Lower leg skin (tissue), 4 donors: ENCODE data around the gene RAB11FIP4. TPM values are rescaled to one million over a fixed set of nuclear protein-coding genes. Genes with fewer than 3 reads are reported as not detected.

Experiments
- DNase-seq, 2 donors: peaks; one replicate each; pipeline ENCODE4 v3.0.0-alpha.2; 2019; ENCODE audit warnings: low spot score in 2 of 2
- H3K4me3 ChIP-seq: fragments of 200-600 bp; sonication (generic); 2 replicates; pipeline ENCODE4 v1.5.1; 2017; ENCODE audit warnings: mild to moderate bottlenecking, low read depth; ENCODE audit not compliant: poor library complexity, severe bottlenecking
- CTCF ChIP-seq, 3 donors: fragments of 450-650 bp; IDR thresholded peaks; one replicate each; pipeline ENCODE4 v1.5.1; 2016; ENCODE audit warnings: antibody characterized with exemption in 3 of 3, mild to moderate bottlenecking in 3 of 3, moderate library complexity in 2 of 3
- POLR2A ChIP-seq, 2 donors: fragments of 450-650 bp; IDR thresholded peaks; one replicate each; pipeline ENCODE4 v1.6.1; 2016 to 2017; ENCODE audit warnings: antibody characterized with exemption in 2 of 2, mild to moderate bottlenecking in 1 of 2, moderate library complexity in 1 of 2
- WGBS, 2 donors: methylation state at CpG; one replicate each; pipeline ENCODE4 v1.1.5; 2018; 5-methylcytosine and 5-hydroxymethylcytosine counted together
- intact Hi-C: fragments of 100-400 bp; cut with DNase I; formaldehyde crosslinking; loops from one replicate; pipeline ENCODE4 v1.15.0; 2023; ENCODE audit warnings: low total_unique reads
- total RNA-seq, 4 donors: library from RNA; depleted of rRNA; stranded (reverse); fragments of >200 nt; gene quantifications; one replicate each; pipeline ENCODE4 v1.1.0, GENCODE V29; 2016

The RAB11FIP4 gene
- total RNA-seq, 4 donors from 2014 or later, result 27.4 to 62.8 (median 34.1) TPM

- DNase-seq, result no peak
- intact Hi-C loops, result no loop called here
- no peak overlapping the region for H3K4me3 ChIP-seq
- TF ChIP-seq CTCF (IDR thresholded peaks at IDR 0.05), result no peak
- no peak for TF ChIP-seq POLR2A (IDR thresholded peaks at IDR 0.05)
- WGBS, 2 donors, result 53 to 56% methylated on average over 7 to 8 of the region's 8 CpGs
Observed at GRCh38 chr17:31515267-31515666, 123.8 kb downstream of the RAB11FIP4 start.

GRCh38 chr17:31517524-31517923 is 126.0 kb downstream of the RAB11FIP4 start:
- 53 to 59% methylated on average over 11 of the region's 11 CpGs for WGBS, 2 donors
- intact Hi-C loops, result no loop called here
- no peak for DNase-seq
- no peak overlapping the region for H3K4me3 ChIP-seq
- TF ChIP-seq POLR2A (IDR thresholded peaks at IDR 0.05) (no peak), CTCF (IDR thresholded peaks at IDR 0.05) (no peak)

- H3K4me3 ChIP-seq, result no peak overlapping the region
- intact Hi-C loops, result no loop called here
- no peak for DNase-seq
- 88 to 97% methylated on average over 4 of the region's 4 CpGs for WGBS, 2 donors
- TF ChIP-seq CTCF (IDR thresholded peaks at IDR 0.05) (no peak), POLR2A (IDR thresholded peaks at IDR 0.05) (no peak)
Observed at GRCh38 chr17:31518478-31518877, 127.0 kb downstream of the RAB11FIP4 start.

GRCh38 chr17:31521632-31522283 is 130.3 kb downstream of the RAB11FIP4 start:
- H3K4me3 ChIP-seq, result no peak overlapping the region
- TF ChIP-seq CTCF (IDR thresholded peaks at IDR 0.05) (no peak), POLR2A (IDR thresholded peaks at IDR 0.05) (no peak)
- intact Hi-C loops, result no loop called here
- DNase-seq, result no peak
- 93 to 95% methylated on average over 13 of the region's 13 CpGs for WGBS, 2 donors

- no peak overlapping the region for H3K4me3 ChIP-seq
- intact Hi-C loops, result no loop called here
- no peak for DNase-seq
- TF ChIP-seq CTCF (IDR thresholded peaks at IDR 0.05) (no peak), POLR2A (IDR thresholded peaks at IDR 0.05) (no peak)
- WGBS, 2 donors, result 86 to 95% methylated on average over 16 of the region's 16 CpGs
Observed at GRCh38 chr17:31522284-31522931, 130.9 kb downstream of the RAB11FIP4 start.
